Activated CD4-positive, CD25-positive, alpha-beta regulatory T cell (primary cell): ENCODE measurements around the gene RNF187.

Experiments used
- DNase-seq, 4 experiments: peaks; one replicate each; lab custom pipeline; 2025; lab: John Stamatoyannopoulos, UW

The RNF187 gene

GRCh38 chr1:228487336-228488124 is at the start of gene RNF187:
Gene RNF187, plus strand, starts transcription at chr1:228487382.
- peak in 2 of 4 experiments; percentile 75 to 78 for DNase-seq

- no peak for DNase-seq
Observed at GRCh38 chr1:228437424-228437962, 49.7 kb upstream of the RNF187 start.

GRCh38 chr1:228438266-228438665 is 48.9 kb upstream of the RNF187 start:
- no peak for DNase-seq

GRCh38 chr1:228440761-228441500 is 46.3 kb upstream of the RNF187 start:
- DNase-seq, result no peak

- DNase-seq, result no peak
Observed at GRCh38 chr1:228443395-228443794, 43.8 kb upstream of the RNF187 start.

- no peak for DNase-seq
Observed at GRCh38 chr1:228445490-228445842, 41.7 kb upstream of the RNF187 start.

GRCh38 chr1:228445843-228446650 is 41.1 kb upstream of the RNF187 start:
- DNase-seq, result no peak

GRCh38 chr1:228446852-228447251 is 40.3 kb upstream of the RNF187 start:
- no peak for DNase-seq

- DNase-seq, result no peak
Observed at GRCh38 chr1:228448372-228448771, 38.8 kb upstream of the RNF187 start.

GRCh38 chr1:228450200-228450599 is 37.0 kb upstream of the RNF187 start:
- no peak for DNase-seq

GRCh38 chr1:228452194-228453021 is 34.8 kb upstream of the RNF187 start:
- DNase-seq, result no peak

- DNase-seq, result no peak
Observed at GRCh38 chr1:228453022-228453560, 34.1 kb upstream of the RNF187 start.

GRCh38 chr1:228453614-228454013 is 33.6 kb upstream of the RNF187 start:
- no peak for DNase-seq

- DNase-seq, result no peak
Observed at GRCh38 chr1:228454238-228454637, 32.9 kb upstream of the RNF187 start.

GRCh38 chr1:228455715-228456114 is 31.5 kb upstream of the RNF187 start:
- no peak for DNase-seq

GRCh38 chr1:228456252-228457016 is 30.7 kb upstream of the RNF187 start:
- DNase-seq, result no peak

- DNase-seq, result no peak
Observed at GRCh38 chr1:228457017-228457395, 30.2 kb upstream of the RNF187 start.

GRCh38 chr1:228457396-228458176 is 29.6 kb upstream of the RNF187 start:
- DNase-seq, result peak; percentile 59 to 69 (median 65)
